ENCODE results near the gene EIPR1.

The EIPR1 gene

GRCh38 chr2:3262437-3263388 is 114.9 kb downstream of the EIPR1 start:
- TF ChIP-seq CTCF (IDR thresholded peaks at IDR 0.05; ENCODE audit: borderline replicate concordance, insufficient read depth, low read depth, low read length): no peak
- H3K4me3 ChIP-seq (ENCODE audit: low read depth, low read length): no peak overlapping the region

- TF ChIP-seq CTCF (IDR thresholded peaks at IDR 0.05; ENCODE audit: borderline replicate concordance, insufficient read depth, low read depth, low read length): no peak
- no peak overlapping the region for H3K4me3 ChIP-seq (ENCODE audit: low read depth, low read length)
Observed at GRCh38 chr2:3261511-3261910, 116.1 kb downstream of the EIPR1 start.

- no peak for TF ChIP-seq CTCF (IDR thresholded peaks at IDR 0.05; ENCODE audit: borderline replicate concordance, insufficient read depth, low read depth, low read length)
- H3K4me3 ChIP-seq (ENCODE audit: low read depth, low read length): no peak overlapping the region
Observed at GRCh38 chr2:3260959-3261358, 116.7 kb downstream of the EIPR1 start.

GRCh38 chr2:3257826-3258225 is 119.8 kb downstream of the EIPR1 start:
- no peak overlapping the region for H3K4me3 ChIP-seq (ENCODE audit: low read depth, low read length)
- no peak for TF ChIP-seq CTCF (IDR thresholded peaks at IDR 0.05; ENCODE audit: borderline replicate concordance, insufficient read depth, low read depth, low read length)

- no peak overlapping the region for H3K4me3 ChIP-seq (ENCODE audit: low read depth, low read length)
- no peak for TF ChIP-seq CTCF (IDR thresholded peaks at IDR 0.05; ENCODE audit: borderline replicate concordance, insufficient read depth, low read depth, low read length)
Observed at GRCh38 chr2:3257166-3257565, 120.5 kb downstream of the EIPR1 start.

- no peak overlapping the region for H3K4me3 ChIP-seq (ENCODE audit: low read depth, low read length)
- no peak for TF ChIP-seq CTCF (IDR thresholded peaks at IDR 0.05; ENCODE audit: borderline replicate concordance, insufficient read depth, low read depth, low read length)
Observed at GRCh38 chr2:3256605-3257004, 121.0 kb downstream of the EIPR1 start.

- no peak overlapping the region for H3K4me3 ChIP-seq (ENCODE audit: low read depth, low read length)
- TF ChIP-seq CTCF (IDR thresholded peaks at IDR 0.05; ENCODE audit: borderline replicate concordance, insufficient read depth, low read depth, low read length): no peak
Observed at GRCh38 chr2:3256157-3256556, 121.5 kb downstream of the EIPR1 start.
